HepG2 (cell line): Measurements from ENCODE around the gene FUT3. TPM values are rescaled to one million over a fixed set of nuclear protein-coding genes. Genes with fewer than 3 reads are reported as not detected.

Experiments used
- ARNTL ChIP-seq: sonication (generic); formaldehyde crosslinking; IDR thresholded peaks from 2 replicates; pipeline ENCODE4 v1.4.0; 2020; ENCODE audit warnings: mild to moderate bottlenecking, missing genetic modification reagents
- CBFB ChIP-seq: sonication (generic); formaldehyde crosslinking; IDR thresholded peaks from 2 replicates; pipeline ENCODE4 v1.4.0; 2020; ENCODE audit warnings: missing genetic modification reagents
- GZF1 ChIP-seq: sonication (generic); formaldehyde crosslinking; IDR thresholded peaks from 2 replicates; pipeline ENCODE4 v1.5.1; 2020; ENCODE audit warnings: mild to moderate bottlenecking, missing genetic modification reagents
- ISL2 ChIP-seq: sonication (generic); formaldehyde crosslinking; IDR thresholded peaks from 2 replicates; pipeline ENCODE4 v1.5.0; 2020; ENCODE audit warnings: missing genetic modification reagents
- JARID2 ChIP-seq: sonication (generic); formaldehyde crosslinking; IDR thresholded peaks from 2 replicates; pipeline ENCODE4 v1.8.1; 2023; ENCODE audit warnings: missing genetic modification reagents, inconsistent platforms; ENCODE audit not compliant: insufficient replicate concordance
- MAFK ChIP-seq, 2 experiments: IDR thresholded peaks in 1 of 2; conservative IDR thresholded peaks in 1 of 2; 2 replicates each; pipeline ENCODE4 v1.6.1; 2011; ENCODE audit warnings: improper control_type of control experiment in 2 of 2, low read length in 2 of 2
- MIXL1 ChIP-seq: IDR thresholded peaks from 2 replicates; pipeline ENCODE4 v1.6.1; 2016
- NFATC3 ChIP-seq: sonication (generic); formaldehyde crosslinking; IDR thresholded peaks from 2 replicates; pipeline ENCODE4 v1.5.1; 2020; ENCODE audit warnings: mild to moderate bottlenecking, missing genetic modification reagents
- PHB2 ChIP-seq: fragments of 450-650 bp; IDR thresholded peaks from 2 replicates; pipeline ENCODE4 v1.6.1; 2018; ENCODE audit not compliant: partially characterized antibody
- ZFAT ChIP-seq: sonication (generic); formaldehyde crosslinking; conservative IDR thresholded peaks from 2 replicates; pipeline ENCODE4 v1.8.1; 2023; ENCODE audit warnings: missing genetic modification reagents, inconsistent platforms
- ZNF10 ChIP-seq: sonication (generic); formaldehyde crosslinking; IDR thresholded peaks from 2 replicates; pipeline ENCODE4 v1.4.0; 2020; ENCODE audit warnings: mild to moderate bottlenecking, low read depth, missing genetic modification reagents, borderline replicate concordance
- ZNF441 ChIP-seq: sonication (generic); formaldehyde crosslinking; IDR thresholded peaks from 2 replicates; pipeline ENCODE4 v1.7.0; 2021; ENCODE audit warnings: missing genetic modification reagents, borderline replicate concordance
- ZNF510 ChIP-seq: sonication (generic); formaldehyde crosslinking; IDR thresholded peaks from 2 replicates; pipeline ENCODE4 v1.4.0; 2020; ENCODE audit warnings: low read depth, mild to moderate bottlenecking, missing genetic modification reagents
- ZNF549 ChIP-seq: sonication (generic); formaldehyde crosslinking; IDR thresholded peaks from 2 replicates; pipeline ENCODE4 v1.5.0; 2020; ENCODE audit warnings: missing genetic modification reagents
- ZNF562 ChIP-seq: sonication (generic); formaldehyde crosslinking; IDR thresholded peaks from 2 replicates; pipeline ENCODE4 v1.8.0; 2022; ENCODE audit warnings: missing genetic modification reagents, borderline replicate concordance
- ZNF766 ChIP-seq: sonication (generic); formaldehyde crosslinking; IDR thresholded peaks from 2 replicates; pipeline ENCODE4 v1.5.0; 2020; ENCODE audit warnings: missing genetic modification reagents, borderline replicate concordance
- ZNF841 ChIP-seq: sonication (generic); formaldehyde crosslinking; IDR thresholded peaks from 2 replicates; pipeline ENCODE4 v1.8.1; 2023; ENCODE audit warnings: missing genetic modification reagents, borderline replicate concordance
- polyA plus RNA-seq, 8 experiments: library from polyadenylated mRNA; depleted of rRNA in 3 of 8; stranded (reverse) in 7 of 8; unstranded in 1 of 8; fragments of >200 nt; fragmentation: Illumina TruSeq in 4 of 8; extraction: Trizol in 4 of 8; gene quantifications; 2 replicates each; pipeline versions ENCODE4 v1.2.1 to v1.2.3, GENCODE V29; 2011 to 2016; ENCODE audit warnings: low read depth in 4 of 8, missing spikeins in 1 of 8, mixed read lengths in 1 of 8; ENCODE audit not compliant: insufficient read depth in 1 of 8
- total RNA-seq, 5 experiments: library from RNA; depleted of rRNA; stranded (reverse); fragments of >200 nt; fragmentation: Illumina TruSeq; extraction: Trizol; gene quantifications; 2 replicates each; pipeline ENCODE4 v1.2.3, GENCODE V29; 2016; ENCODE audit warnings: low read depth in 1 of 5
- TF ChIP-seq, protein P1 (sequence below): sonication (generic); formaldehyde crosslinking; IDR thresholded peaks from 2 replicates; pipeline ENCODE4 v1.4.0; 2020; ENCODE audit warnings: missing genetic modification reagents, borderline replicate concordance
- TF ChIP-seq, protein P2 (sequence below): sonication (generic); formaldehyde crosslinking; IDR thresholded peaks from 2 replicates; pipeline ENCODE4 v1.4.0; 2020; ENCODE audit warnings: missing genetic modification reagents; ENCODE audit errors: not compliant biosample characterization
- TF ChIP-seq, protein P3 (sequence below): sonication (generic); formaldehyde crosslinking; conservative IDR thresholded peaks from 2 replicates; pipeline ENCODE4 v1.4.0; 2020; ENCODE audit warnings: missing genetic modification reagents
- TF ChIP-seq, protein P4 (sequence below): sonication (generic); formaldehyde crosslinking; IDR thresholded peaks from 2 replicates; pipeline ENCODE4 v1.8.1; 2023; ENCODE audit warnings: mild to moderate bottlenecking, missing genetic modification reagents

The FUT3 gene
- total and polyA plus RNA-seq, 2 of the 13 experiments (the other 11 are each of a cell fraction or from before 2014, with no cell fraction given): 0.53 to 1.1 TPM

DNA sequence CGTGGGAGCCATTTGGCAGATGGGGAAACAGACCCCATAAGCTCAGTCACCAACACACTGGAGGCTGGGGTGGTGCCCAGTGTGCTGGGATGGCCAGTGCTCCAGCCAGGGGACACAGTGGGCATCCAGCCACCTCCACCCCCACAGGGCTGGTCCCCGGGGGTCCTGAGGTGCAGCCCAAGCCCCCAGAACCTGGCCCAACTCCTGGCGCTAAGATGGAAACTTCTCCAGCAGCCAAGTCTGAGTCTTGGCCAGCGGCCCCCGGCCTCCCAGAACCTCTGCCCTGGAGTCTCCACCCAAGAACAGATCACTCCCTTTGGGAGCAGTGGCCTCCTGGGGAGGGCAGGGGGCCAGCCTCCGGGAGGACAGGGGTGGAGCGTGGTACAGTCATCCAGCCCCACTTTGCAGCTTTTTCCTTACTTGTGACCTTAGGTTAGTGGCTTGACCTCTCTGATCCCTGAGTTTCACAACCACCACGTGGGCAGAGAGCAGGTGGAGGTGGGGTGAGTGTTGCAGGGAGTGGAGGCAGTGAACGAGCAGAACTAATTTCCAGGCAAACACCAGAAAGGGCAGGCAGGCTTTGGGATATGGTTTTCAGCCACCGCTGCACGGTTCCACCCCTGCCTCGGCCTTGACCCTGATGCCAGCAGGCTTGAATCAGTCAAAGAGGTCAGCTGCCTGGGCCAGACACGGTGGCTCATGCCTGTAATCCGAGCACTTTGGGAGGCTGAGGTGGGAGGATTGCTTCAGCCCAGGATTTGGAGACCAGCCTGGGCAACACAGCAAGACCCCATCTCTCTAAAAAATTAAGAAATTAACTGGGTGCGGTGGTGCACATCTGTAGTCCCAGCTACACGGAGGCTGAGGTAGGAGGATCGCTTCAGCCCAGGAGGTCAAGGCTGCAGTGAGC lies 50.6 kb downstream of the FUT3 start (continued):
- TF ChIP-seq, protein P1, sequence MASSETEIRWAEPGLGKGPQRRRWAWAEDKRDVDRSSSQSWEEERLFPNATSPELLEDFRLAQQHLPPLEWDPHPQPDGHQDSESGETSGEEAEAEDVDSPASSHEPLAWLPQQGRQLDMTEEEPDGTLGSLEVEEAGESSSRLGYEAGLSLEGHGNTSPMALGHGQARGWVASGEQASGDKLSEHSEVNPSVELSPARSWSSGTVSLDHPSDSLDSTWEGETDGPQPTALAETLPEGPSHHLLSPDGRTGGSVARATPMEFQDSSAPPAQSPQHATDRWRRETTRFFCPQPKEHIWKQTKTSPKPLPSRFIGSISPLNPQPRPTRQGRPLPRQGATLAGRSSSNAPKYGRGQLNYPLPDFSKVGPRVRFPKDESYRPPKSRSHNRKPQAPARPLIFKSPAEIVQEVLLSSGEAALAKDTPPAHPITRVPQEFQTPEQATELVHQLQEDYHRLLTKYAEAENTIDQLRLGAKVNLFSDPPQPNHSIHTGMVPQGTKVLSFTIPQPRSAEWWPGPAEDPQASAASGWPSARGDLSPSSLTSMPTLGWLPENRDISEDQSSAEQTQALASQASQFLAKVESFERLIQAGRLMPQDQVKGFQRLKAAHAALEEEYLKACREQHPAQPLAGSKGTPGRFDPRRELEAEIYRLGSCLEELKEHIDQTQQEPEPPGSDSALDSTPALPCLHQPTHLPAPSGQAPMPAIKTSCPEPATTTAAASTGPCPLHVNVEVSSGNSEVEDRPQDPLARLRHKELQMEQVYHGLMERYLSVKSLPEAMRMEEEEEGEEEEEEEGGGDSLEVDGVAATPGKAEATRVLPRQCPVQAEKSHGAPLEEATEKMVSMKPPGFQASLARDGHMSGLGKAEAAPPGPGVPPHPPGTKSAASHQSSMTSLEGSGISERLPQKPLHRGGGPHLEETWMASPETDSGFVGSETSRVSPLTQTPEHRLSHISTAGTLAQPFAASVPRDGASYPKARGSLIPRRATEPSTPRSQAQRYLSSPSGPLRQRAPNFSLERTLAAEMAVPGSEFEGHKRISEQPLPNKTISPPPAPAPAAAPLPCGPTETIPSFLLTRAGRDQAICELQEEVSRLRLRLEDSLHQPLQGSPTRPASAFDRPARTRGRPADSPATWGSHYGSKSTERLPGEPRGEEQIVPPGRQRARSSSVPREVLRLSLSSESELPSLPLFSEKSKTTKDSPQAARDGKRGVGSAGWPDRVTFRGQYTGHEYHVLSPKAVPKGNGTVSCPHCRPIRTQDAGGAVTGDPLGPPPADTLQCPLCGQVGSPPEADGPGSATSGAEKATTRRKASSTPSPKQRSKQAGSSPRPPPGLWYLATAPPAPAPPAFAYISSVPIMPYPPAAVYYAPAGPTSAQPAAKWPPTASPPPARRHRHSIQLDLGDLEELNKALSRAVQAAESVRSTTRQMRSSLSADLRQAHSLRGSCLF (CRISPR knock-in tag): no peak
- TF ChIP-seq ZNF562: no peak
- no peak for TF ChIP-seq ZNF441 (CRISPR knock-in tag)
- no peak for TF ChIP-seq MAFK (conservative IDR thresholded peaks at IDR 0.05 in 1 of 2, IDR thresholded peaks at IDR 0.05 in 1 of 2; ENCODE audit: low read length in 2 of 2)
- no peak for TF ChIP-seq NFATC3 (CRISPR knock-in tag)
- TF ChIP-seq ZNF10 (CRISPR knock-in tag): no peak
- no peak for TF ChIP-seq ZNF549 (CRISPR knock-in tag)
- TF ChIP-seq, protein P2, sequence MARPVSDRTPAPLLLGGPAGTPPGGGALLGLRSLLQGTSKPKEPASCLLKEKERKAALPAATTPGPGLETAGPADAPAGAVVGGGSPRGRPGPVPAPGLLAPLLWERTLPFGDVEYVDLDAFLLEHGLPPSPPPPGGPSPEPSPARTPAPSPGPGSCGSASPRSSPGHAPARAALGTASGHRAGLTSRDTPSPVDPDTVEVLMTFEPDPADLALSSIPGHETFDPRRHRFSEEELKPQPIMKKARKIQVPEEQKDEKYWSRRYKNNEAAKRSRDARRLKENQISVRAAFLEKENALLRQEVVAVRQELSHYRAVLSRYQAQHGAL (CRISPR knock-in tag): no peak
- no peak for TF ChIP-seq MIXL1
- TF ChIP-seq ZFAT: no peak
- TF ChIP-seq, protein P3, sequence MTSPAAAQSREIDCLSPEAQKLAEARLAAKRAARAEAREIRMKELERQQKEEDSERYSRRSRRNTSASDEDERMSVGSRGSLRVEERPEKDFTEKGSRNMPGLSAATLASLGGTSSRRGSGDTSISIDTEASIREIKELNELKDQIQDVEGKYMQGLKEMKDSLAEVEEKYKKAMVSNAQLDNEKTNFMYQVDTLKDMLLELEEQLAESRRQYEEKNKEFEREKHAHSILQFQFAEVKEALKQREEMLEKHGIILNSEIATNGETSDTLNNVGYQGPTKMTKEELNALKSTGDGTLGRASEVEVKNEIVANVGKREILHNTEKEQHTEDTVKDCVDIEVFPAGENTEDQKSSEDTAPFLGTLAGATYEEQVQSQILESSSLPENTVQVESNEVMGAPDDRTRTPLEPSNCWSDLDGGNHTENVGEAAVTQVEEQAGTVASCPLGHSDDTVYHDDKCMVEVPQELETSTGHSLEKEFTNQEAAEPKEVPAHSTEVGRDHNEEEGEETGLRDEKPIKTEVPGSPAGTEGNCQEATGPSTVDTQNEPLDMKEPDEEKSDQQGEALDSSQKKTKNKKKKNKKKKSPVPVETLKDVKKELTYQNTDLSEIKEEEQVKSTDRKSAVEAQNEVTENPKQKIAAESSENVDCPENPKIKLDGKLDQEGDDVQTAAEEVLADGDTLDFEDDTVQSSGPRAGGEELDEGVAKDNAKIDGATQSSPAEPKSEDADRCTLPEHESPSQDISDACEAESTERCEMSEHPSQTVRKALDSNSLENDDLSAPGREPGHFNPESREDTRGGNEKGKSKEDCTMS (CRISPR knock-in tag): no peak
- TF ChIP-seq JARID2 (CRISPR knock-in tag): no peak
- TF ChIP-seq CBFB (CRISPR knock-in tag): peak; percentile 30; the same call in 1 of the 2 replicates
- TF ChIP-seq ZNF841 (CRISPR knock-in tag): no peak
- no peak for TF ChIP-seq GZF1
- TF ChIP-seq ZNF766 (CRISPR knock-in tag): no peak
- TF ChIP-seq, protein P4, sequence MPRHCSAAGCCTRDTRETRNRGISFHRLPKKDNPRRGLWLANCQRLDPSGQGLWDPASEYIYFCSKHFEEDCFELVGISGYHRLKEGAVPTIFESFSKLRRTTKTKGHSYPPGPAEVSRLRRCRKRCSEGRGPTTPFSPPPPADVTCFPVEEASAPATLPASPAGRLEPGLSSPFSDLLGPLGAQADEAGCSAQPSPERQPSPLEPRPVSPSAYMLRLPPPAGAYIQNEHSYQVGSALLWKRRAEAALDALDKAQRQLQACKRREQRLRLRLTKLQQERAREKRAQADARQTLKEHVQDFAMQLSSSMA (CRISPR knock-in tag): no peak
- no peak for TF ChIP-seq ARNTL (CRISPR knock-in tag)
- TF ChIP-seq ISL2 (CRISPR knock-in tag): peak; percentile 28; the same call in 1 of the 2 replicates
- no peak for TF ChIP-seq PHB2
- TF ChIP-seq ZNF510 (CRISPR knock-in tag): no peak
